Stimulated activated naive CD8-positive, alpha-beta T cell treated with anti-CD3 and anti-CD28 coated beads, Interleukin-15, Interleukin-2, amounts not matched to agents 100 U/mL and 50 U/mL, for 24 hours (primary cell): ENCODE results near the gene KIF26B.

Experiments
- ATAC-seq: fragments of 150-1000 bp; cut with Tn5 transposase; one replicate; pipeline ENCODE4 v1.10.0; 2021
- DNase-seq: peaks from one replicate; pipeline ENCODE4 v3.0.0; 2021

Gene KIF26B

GRCh38 chr1:245566952-245567351 is 412.2 kb downstream of the KIF26B start:
- DNase-seq (no peak), ATAC-seq (no peak)

- ATAC-seq = no peak
- DNase-seq = no peak
These were observed 417.1 kb downstream of the KIF26B start for GRCh38 chr1:245571815-245572294.

- DNase-seq (no peak), ATAC-seq (no peak)
These were observed 417.9 kb downstream of the KIF26B start for GRCh38 chr1:245572709-245573108.

GRCh38 chr1:245575710-245576109 is 420.9 kb downstream of the KIF26B start:
- DNase-seq (no peak), ATAC-seq (no peak)

GRCh38 chr1:245576323-245576722 is 421.5 kb downstream of the KIF26B start:
- ATAC-seq (no peak), DNase-seq (no peak)

- DNase-seq (no peak), ATAC-seq (no peak)
These were observed 422.7 kb downstream of the KIF26B start for GRCh38 chr1:245577191-245578157.

GRCh38 chr1:245578308-245578707 is 423.5 kb downstream of the KIF26B start:
- no peak for DNase-seq
- ATAC-seq = no peak

GRCh38 chr1:245578771-245579170 is 424.0 kb downstream of the KIF26B start:
- no peak for ATAC-seq
- DNase-seq = no peak

GRCh38 chr1:245579881-245580280 is 425.1 kb downstream of the KIF26B start:
- ATAC-seq (no peak), DNase-seq (no peak)

GRCh38 chr1:245580651-245581050 is 425.9 kb downstream of the KIF26B start:
- DNase-seq (no peak), ATAC-seq (no peak)

- DNase-seq = no peak
These were observed 427.2 kb downstream of the KIF26B start for GRCh38 chr1:245582026-245582425.

GRCh38 chr1:245583081-245583480 is 428.3 kb downstream of the KIF26B start:
- ATAC-seq (no peak), DNase-seq (no peak)

More at GRCh38 chr1:245582026-245582425, 427.2 kb downstream of the KIF26B start:
- no peak for ATAC-seq

GRCh38 chr1:245583575-245584330 is 429.0 kb downstream of the KIF26B start:
- ATAC-seq (no peak), DNase-seq (no peak)

- DNase-seq = no peak
- no peak for ATAC-seq
These were observed 430.6 kb downstream of the KIF26B start for GRCh38 chr1:245585252-245585959.

- DNase-seq (no peak), ATAC-seq (no peak)
These were observed 432.8 kb downstream of the KIF26B start for GRCh38 chr1:245587435-245588115.

GRCh38 chr1:245588116-245588639 is 433.4 kb downstream of the KIF26B start:
- ATAC-seq = no peak
- DNase-seq = no peak

- no peak for ATAC-seq
- no peak for DNase-seq
These were observed 434.5 kb downstream of the KIF26B start for GRCh38 chr1:245589316-245589715.

GRCh38 chr1:245589906-245590305 is 435.1 kb downstream of the KIF26B start:
- DNase-seq (no peak), ATAC-seq (no peak)

- DNase-seq (no peak), ATAC-seq (no peak)
These were observed 435.9 kb downstream of the KIF26B start for GRCh38 chr1:245590726-245591125.

- ATAC-seq (no peak), DNase-seq (no peak)
These were observed 436.8 kb downstream of the KIF26B start for GRCh38 chr1:245591346-245592188.

GRCh38 chr1:245592189-245592460 is 437.3 kb downstream of the KIF26B start:
- DNase-seq (no peak), ATAC-seq (no peak)
